D721Med (cell line): ENCODE data around the gene RMC1.

Experiments used
- DNase-seq: peaks from one replicate; pipeline ENCODE4 v3.0.0; 2011; ENCODE audit warnings: low spot score; ENCODE audit not compliant: insufficient read length
- FAIRE-seq: peaks from 2 replicates; lab custom pipeline; 2011; peaks lifted over from hg19 to GRCh38; lab: Jason Lieb, UNC
- CTCF ChIP-seq: IDR thresholded peaks from 2 replicates; pipeline ENCODE4 v1.5.1; 2012; ENCODE audit warnings: mild to moderate bottlenecking, control low read depth; ENCODE audit not compliant: insufficient read depth; ENCODE audit errors: missing control alignments

RMC1 gene

GRCh38 chr18:23578067-23578701, 74.9 kb downstream of the RMC1 start:
- no peak for DNase-seq
- TF ChIP-seq CTCF, result no peak
- no peak for FAIRE-seq

GRCh38 chr18:23578891-23579653, 75.8 kb downstream of the RMC1 start:
- DNase-seq (no peak), FAIRE-seq (no peak)
- no peak for TF ChIP-seq CTCF

GRCh38 chr18:23580677-23581367, 77.5 kb downstream of the RMC1 start:
- FAIRE-seq, result no peak

More at GRCh38 chr18:23580677-23581367, 77.5 kb downstream of the RMC1 start:
- TF ChIP-seq CTCF, result no peak
- no peak for DNase-seq
